Epithelial cell of proximal tubule (primary cell): ENCODE results near the gene ITGB1. TPM values are rescaled to one million over a fixed set of nuclear protein-coding genes. Genes with fewer than 3 reads are reported as not detected.
"Not testable (repeated sequence)": the region's sequence is repeated elsewhere in the genome, so short reads cannot be mapped to it uniquely, and the experiment has no call there.

Experiments used
- DNase-seq: peaks from one replicate; pipeline ENCODE4 v3.0.0-alpha.2; 2011; ENCODE audit warnings: low read depth
- H3K4me3 ChIP-seq: 2 replicates; pipeline ENCODE4 v1.5.1; 2011; ENCODE audit warnings: low read depth, mild to moderate bottlenecking, low read length
- total RNA-seq: library from RNA; depleted of rRNA; stranded (reverse); fragments of >200 nt; gene quantifications from 2 replicates; pipeline ENCODE4 v1.2.3, GENCODE V29; 2015
- TF ChIP-seq, protein P1 (sequence below): conservative IDR thresholded peaks from 2 replicates; pipeline ENCODE4 v1.5.1; 2012; ENCODE audit warnings: low read depth, mild to moderate bottlenecking, low read length

ITGB1 gene
- 1,039 and 2,053 TPM in 2 replicates for total RNA-seq

DNA sequence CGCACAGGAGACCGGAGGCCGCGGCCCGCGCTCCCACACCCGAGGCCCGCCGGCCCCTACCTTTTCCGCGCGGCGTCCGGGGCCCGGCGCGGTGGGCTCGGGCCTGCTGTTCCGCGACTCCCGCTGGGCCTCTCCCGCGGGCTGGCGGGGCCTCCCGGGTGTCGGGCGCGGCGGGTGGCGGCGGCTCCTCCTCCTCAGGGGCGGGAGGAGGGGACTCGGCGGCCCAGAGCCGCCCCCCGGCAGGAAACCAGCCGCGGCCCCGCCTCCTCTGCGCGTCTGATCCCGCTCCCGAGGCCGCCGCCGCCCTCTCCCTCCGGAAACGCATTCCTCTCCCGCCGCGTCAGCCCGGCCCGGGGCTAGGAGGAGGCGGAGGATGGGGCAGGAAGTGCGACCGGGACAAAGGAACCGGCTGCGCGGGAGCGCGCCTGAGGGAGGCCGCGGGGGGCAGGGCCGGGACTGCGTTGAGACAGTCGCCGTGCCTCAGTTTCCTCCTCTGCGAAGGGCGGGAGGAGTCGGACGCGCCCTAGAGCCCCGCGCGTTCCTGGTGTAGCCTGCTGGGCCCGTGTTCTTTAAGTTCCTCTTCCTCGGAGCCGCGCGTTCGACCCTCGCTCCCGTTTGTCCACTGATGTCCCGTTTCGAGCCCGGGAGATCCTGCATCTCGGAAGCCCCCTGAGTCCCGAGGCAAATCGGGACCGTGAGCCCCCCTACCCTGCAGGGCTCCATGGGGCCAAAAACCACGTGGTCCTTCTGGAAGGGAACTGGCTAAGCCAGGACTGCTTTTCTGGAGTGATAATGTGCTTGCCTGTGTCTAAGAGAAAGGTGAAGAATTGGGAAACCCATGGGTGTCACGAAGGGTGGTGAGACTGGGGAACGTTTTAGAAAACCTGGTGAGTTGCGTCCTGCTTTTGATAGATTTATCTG is at the start of gene ITGB1:
Gene ITGB1 (minus strand): TSS at position 146 of the 921 bp plus-strand sequence. CDS start 22,672 bp downstream, outside the sequence.
- peak within 1 kb of the TSS; percentile 93 for H3K4me3 ChIP-seq

DNA sequence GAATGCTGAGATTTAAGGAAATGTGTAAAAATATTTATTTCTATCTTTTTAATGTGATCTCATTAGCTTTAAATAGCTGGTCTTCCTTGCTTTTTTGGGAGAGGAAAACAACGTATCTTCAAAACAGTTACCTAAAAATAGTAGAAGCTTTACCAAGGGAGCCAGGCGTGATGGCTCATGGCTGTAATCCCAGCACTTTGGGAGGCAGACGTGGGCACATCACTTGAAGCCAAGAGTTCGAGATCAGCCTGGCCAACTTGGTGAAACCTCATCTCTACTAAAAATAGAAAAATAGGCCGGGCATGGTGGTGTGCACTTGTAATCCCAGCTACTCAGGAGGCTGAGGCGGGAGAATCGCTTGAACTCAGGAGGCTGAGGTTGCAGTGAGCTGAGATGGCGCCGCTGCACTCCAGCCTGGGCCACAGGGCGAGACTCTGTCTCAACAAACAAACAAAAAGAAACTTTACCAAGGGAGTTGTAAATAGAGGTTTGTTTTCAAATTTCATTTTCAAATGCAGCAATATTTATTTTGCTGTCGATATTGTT is 48.4 kb upstream of the ITGB1 start:
- H3K4me3 ChIP-seq = peak overlapping the region; percentile 50
- TF ChIP-seq, protein P1, sequence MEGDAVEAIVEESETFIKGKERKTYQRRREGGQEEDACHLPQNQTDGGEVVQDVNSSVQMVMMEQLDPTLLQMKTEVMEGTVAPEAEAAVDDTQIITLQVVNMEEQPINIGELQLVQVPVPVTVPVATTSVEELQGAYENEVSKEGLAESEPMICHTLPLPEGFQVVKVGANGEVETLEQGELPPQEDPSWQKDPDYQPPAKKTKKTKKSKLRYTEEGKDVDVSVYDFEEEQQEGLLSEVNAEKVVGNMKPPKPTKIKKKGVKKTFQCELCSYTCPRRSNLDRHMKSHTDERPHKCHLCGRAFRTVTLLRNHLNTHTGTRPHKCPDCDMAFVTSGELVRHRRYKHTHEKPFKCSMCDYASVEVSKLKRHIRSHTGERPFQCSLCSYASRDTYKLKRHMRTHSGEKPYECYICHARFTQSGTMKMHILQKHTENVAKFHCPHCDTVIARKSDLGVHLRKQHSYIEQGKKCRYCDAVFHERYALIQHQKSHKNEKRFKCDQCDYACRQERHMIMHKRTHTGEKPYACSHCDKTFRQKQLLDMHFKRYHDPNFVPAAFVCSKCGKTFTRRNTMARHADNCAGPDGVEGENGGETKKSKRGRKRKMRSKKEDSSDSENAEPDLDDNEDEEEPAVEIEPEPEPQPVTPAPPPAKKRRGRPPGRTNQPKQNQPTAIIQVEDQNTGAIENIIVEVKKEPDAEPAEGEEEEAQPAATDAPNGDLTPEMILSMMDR = no peak
- DNase-seq = no peak

More for the DNA sequence above, at the start of gene ITGB1:
- DNase-seq = no peak
- TF ChIP-seq, protein P1 = no peak

DNA sequence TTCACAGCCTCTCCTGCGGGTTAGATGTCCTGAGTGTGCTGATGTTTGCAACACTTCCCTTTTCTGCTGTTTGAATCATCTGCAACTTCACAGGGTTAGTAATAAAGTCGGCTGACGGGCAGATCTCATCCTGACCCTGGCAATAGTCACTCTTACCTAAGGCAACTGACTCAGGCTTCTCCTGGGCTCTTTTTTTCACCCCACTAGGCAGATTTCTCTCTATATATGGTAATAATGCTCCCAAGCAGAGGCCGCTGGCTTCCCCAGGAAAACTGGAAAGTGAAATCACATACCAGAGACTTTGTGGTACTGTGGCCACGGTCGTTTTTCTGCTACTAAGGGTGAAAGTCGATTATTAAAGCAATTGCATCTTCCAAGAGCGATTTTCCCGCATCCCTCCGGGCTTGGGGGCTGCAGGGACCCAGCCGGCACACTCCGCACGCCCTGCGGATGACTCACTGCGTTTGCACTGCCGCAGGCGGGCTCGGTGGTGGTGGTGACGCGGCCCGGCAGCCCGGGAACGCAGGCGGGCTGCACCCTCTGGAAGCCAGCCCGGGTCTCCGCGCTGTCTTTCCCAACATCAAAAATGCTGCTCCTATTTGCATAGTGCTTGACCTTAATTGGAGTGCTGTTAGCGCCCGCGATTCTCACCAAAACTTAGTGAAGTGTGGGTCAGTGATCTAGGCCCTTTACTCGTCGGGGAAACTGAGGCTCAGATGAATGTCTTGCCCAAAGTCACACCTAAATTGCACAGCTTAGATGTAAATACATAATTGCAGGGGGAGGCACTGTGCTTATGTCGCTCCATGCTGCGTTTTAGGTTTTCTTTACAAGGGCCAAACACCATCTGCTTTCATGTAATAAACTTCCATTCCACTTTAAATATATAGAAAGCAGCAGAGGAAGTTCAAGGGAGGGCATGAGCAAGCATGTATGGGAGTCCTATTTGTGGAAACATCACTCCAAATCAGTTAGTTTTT is 47.6 kb upstream of the ITGB1 start:
- TF ChIP-seq, protein P1 = no peak
- peak; percentile 93 for DNase-seq
- peak overlapping the region; percentile 50 for H3K4me3 ChIP-seq

DNA sequence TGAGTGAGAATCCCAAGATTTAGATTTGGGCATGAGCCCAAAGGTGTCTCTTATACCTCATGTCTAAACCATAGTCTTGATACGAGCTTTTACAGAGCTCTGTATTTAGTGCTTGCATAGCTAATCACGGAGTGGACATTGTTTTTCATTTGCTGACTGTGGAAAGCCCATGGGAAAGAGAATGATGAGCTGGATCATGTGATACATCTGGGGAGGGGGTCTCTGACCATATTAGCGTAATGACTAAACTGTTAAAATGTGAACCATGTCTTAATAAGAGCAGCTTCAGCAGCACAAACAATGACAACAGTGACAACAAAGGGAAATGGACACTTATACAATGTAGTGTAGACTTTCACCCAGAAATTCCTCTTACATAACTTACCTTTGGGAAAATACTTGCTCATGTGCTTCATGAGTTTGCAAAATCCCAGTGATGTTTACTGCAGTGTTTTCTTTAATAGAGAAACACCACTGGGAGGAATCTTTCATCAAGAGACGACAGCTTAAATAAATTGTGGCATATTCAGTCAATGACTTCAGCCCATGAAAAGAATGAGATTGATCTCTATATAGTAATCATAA is 44.0 kb upstream of the ITGB1 start:
- no peak for DNase-seq
- TF ChIP-seq, protein P1 = no peak
- no peak overlapping the region for H3K4me3 ChIP-seq

DNA sequence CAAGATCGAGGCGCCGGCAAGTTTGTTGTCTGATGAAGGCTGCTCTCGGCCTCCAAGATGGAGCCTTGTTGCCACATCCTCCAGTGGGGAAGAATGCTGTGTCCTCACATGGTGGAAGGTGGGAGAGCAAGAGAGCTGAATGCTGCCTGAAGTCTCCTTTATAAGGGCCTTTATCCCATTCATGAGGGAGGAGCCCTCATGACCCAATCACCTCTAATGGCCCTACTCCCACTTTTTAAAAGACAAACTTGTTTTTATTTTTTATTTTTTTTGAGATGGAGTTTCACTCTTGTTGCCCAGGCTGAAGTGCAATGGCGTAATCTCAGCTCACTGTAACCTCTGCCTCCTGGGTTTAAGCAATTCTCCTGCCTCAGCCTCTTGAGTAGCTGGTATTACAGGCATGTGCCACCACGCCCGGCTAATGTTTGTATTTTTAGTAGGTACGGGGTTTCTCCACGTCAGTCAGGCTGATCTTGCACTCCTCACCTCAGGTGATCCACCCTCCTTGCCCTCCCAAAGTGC is 40.1 kb upstream of the ITGB1 start:
- not testable (repeated sequence) for H3K4me3 ChIP-seq, DNase-seq

DNA sequence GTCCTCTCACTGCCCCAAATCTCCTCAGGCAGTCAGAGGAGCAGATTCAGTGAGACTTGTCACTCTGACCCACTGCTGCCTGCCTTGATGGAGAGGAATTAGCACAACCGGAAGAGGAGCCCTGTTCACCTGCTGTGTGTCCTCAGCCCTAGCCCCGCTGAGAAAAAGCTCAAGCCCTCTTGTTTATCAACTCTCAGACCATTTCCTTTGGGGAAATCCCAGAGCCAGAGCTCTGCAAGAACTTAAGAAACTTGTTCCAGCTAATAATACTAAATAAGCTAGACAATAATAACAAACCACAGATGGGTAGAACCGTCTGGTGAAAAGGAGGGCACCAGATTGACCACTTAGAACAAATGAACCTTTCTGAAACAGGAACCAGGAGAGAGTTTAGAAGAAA is 37.7 kb upstream of the ITGB1 start:
- H3K4me3 ChIP-seq = no peak overlapping the region
- DNase-seq = no peak
- TF ChIP-seq, protein P1 = no peak
